K562 (cell line): ENCODE data around the gene PTP4A2. TPM values are rescaled to one million over a fixed set of nuclear protein-coding genes. Genes with fewer than 3 reads are reported as not detected.

Experiments
- BRF2 ChIP-seq: IDR thresholded peaks from 3 replicates; pipeline ENCODE4 v1.6.1; 2011; ENCODE audit warnings: borderline replicate concordance, mild to moderate bottlenecking; ENCODE audit not compliant: insufficient read length, insufficient read depth
- ELF4 ChIP-seq: fragments of 450-650 bp; formaldehyde crosslinking; IDR thresholded peaks from 2 replicates; pipeline ENCODE4 v1.4.0; 2022; ENCODE audit warnings: missing genetic modification characterization
- NCOA4 ChIP-seq: fragments of 450-650 bp; IDR thresholded peaks from 2 replicates; pipeline ENCODE4 v1.6.1; 2018; ENCODE audit warnings: mild to moderate bottlenecking; ENCODE audit not compliant: partially characterized antibody
- NFRKB ChIP-seq: fragments of 450-650 bp; IDR thresholded peaks from 2 replicates; pipeline ENCODE4 v1.6.1; 2016; ENCODE audit warnings: low read depth
- NR0B1 ChIP-seq: fragments of 450-650 bp; IDR thresholded peaks from one replicate; pipeline ENCODE4 v1.6.1; 2018; ENCODE audit warnings: mild to moderate bottlenecking, moderate library complexity; ENCODE audit not compliant: partially characterized antibody
- NR2C1 ChIP-seq, 2 experiments: fragments of 450-650 bp; IDR thresholded peaks; 2 replicates each; pipeline ENCODE4 v1.6.1; 2017; ENCODE audit warnings: mild to moderate bottlenecking in 2 of 2, antibody characterized with exemption in 1 of 2, inconsistent platforms in 1 of 2, missing compliant biosample characterization in 1 of 2, missing genetic modification characterization in 1 of 2
- NUFIP1 ChIP-seq: fragments of 450-650 bp; IDR thresholded peaks from 2 replicates; pipeline ENCODE4 v1.6.1; 2018; ENCODE audit not compliant: partially characterized antibody
- RBBP5 ChIP-seq: fragments of 200-600 bp; sonication (generic); IDR thresholded peaks from 2 replicates; pipeline ENCODE4 v1.6.1; 2012; ENCODE audit warnings: borderline replicate concordance, mild to moderate bottlenecking, low read length, control low read depth, inconsistent platforms; ENCODE audit not compliant: insufficient read depth, poor library complexity, severe bottlenecking
- RHOXF2B ChIP-seq: fragments of 250-450 bp; sonication (Bioruptor Pico); conservative IDR thresholded peaks from 2 replicates; pipeline ENCODE4 v1.5.1; 2021
- THAP12 ChIP-seq: fragments of 250-450 bp; sonication (Bioruptor Pico); IDR thresholded peaks from 2 replicates; pipeline ENCODE4 v1.9.0; 2021; ENCODE audit warnings: mild to moderate bottlenecking, inconsistent platforms
- ZBTB49 ChIP-seq: sonication (generic); formaldehyde crosslinking; IDR thresholded peaks from 2 replicates; pipeline ENCODE4 v1.8.0; 2022; ENCODE audit warnings: missing genetic modification reagents, mild to moderate bottlenecking, borderline replicate concordance
- ZNF133 ChIP-seq: fragments of 250-450 bp; sonication (Bioruptor Pico); IDR thresholded peaks from 2 replicates; pipeline ENCODE4 v1.4.0; 2020; ENCODE audit warnings: mild to moderate bottlenecking
- ZNF764 ChIP-seq: fragments of 250-450 bp; sonication (Bioruptor Pico); IDR thresholded peaks from 2 replicates; pipeline ENCODE4 v1.4.0; 2020; ENCODE audit warnings: low read depth, mild to moderate bottlenecking, moderate library complexity
- polyA plus RNA-seq, 8 experiments: library from polyadenylated mRNA; depleted of rRNA in 4 of 8; stranded (reverse) in 5 of 8; unstranded in 3 of 8; fragments of >200 nt; fragmentation: Nextera tagmentation in 2 of 8; fragmentation: Illumina TruSeq in 1 of 8; extraction: Ambion mirVana in 2 of 8; extraction: Trizol in 1 of 8; gene quantifications; 2 replicates each; pipeline versions ENCODE4 v1.2.1 to v1.2.3, GENCODE V29; 2011 to 2014; ENCODE audit warnings: inconsistent platforms in 1 of 8, missing spikeins in 1 of 8
- total RNA-seq, 7 experiments: library from RNA; depleted of rRNA in 6 of 7; stranded (reverse); fragments of >200 nt in 6 of 7; fragmentation: Illumina TruSeq in 2 of 7; extraction: Trizol in 2 of 7; gene quantifications; 2 replicates each; pipeline versions ENCODE4 v1.2.1 to v1.2.3, GENCODE V29; 2011 to 2021; ENCODE audit warnings: low replicate concordance in 1 of 7
- TF ChIP-seq, protein P1 (sequence below): fragments of 250-450 bp; sonication (Bioruptor Pico); IDR thresholded peaks from 2 replicates; pipeline ENCODE4 v1.4.0; 2020; ENCODE audit warnings: mild to moderate bottlenecking, moderate library complexity

PTP4A2 gene
- total and polyA plus RNA-seq, 9 of the 15 experiments (the other 6 are each of a cell fraction or from before 2014, with no cell fraction given) = 197 to 870 (median 480) TPM

DNA sequence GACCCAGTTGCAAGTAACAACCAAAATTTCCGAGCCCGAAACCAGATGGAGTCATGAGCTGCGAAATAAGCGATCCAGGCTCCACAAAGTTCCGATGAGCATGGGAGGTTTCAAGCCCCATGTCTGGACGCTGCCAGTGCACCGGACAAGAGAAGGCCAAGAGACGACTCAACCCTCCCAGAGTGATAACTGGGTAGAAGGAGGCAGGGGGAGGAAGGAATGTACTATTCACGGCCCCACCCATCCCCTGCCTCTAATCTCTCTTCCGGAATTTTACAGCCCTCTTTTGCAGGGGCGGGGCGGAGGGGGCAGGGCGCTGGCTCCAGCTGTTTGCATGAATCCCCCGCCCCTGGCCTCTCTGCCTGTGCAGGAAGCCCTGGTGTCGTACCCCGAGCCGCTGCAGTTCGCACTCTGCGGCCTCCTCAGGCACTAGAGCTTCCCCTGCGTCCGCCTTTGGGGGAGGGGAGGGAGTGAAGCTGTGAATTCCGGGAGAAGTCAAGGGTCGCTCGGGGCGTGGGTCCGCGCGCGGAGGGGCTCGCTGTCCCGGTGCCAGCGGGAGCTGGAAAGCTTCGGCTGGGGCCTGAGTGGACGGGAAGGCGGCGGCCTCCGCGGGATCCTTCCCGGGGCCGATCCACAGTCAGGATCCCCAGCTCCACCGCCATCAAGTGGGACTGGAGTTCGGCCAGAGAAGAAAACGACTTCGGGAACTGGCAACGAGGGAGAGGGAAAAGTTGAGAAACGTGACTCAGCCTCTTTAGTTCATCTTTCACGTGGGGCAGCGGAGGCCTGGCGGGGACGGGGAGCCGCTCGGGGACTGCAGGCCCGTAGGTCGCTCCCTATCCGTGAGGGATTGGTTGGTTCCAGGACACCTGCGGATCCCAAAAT, 6.3 kb upstream of the PTP4A2 start (continued):
- peak; percentile 53; the same call in 1 of the 2 replicates for TF ChIP-seq ZNF764 (CRISPR knock-in tag)
- no peak; the same call in 1 of the 2 replicates for TF ChIP-seq RHOXF2B (CRISPR knock-in tag)
- peak; percentile 93 for TF ChIP-seq NFRKB
- no peak; the same call in 1 of the 2 replicates for TF ChIP-seq ZBTB49 (CRISPR knock-in tag)
- TF ChIP-seq NUFIP1 = peak; percentile 76
- TF ChIP-seq NR2C1 (IDR thresholded peaks at IDR 0.05) = peak; percentile 43
- peak; percentile 52 for TF ChIP-seq NR2C1 (tag; IDR thresholded peaks at IDR 0.05)
- no peak for TF ChIP-seq NCOA4
- peak; percentile 73 for TF ChIP-seq ELF4
- TF ChIP-seq RBBP5 = peak; percentile 89
- TF ChIP-seq THAP12 (CRISPR knock-in tag) = peak; percentile 48; the same call in 1 of the 2 replicates
- no peak for TF ChIP-seq BRF2
- TF ChIP-seq ZNF133 (CRISPR knock-in tag) = no peak
- no peak for TF ChIP-seq NR0B1
- TF ChIP-seq, protein P1, sequence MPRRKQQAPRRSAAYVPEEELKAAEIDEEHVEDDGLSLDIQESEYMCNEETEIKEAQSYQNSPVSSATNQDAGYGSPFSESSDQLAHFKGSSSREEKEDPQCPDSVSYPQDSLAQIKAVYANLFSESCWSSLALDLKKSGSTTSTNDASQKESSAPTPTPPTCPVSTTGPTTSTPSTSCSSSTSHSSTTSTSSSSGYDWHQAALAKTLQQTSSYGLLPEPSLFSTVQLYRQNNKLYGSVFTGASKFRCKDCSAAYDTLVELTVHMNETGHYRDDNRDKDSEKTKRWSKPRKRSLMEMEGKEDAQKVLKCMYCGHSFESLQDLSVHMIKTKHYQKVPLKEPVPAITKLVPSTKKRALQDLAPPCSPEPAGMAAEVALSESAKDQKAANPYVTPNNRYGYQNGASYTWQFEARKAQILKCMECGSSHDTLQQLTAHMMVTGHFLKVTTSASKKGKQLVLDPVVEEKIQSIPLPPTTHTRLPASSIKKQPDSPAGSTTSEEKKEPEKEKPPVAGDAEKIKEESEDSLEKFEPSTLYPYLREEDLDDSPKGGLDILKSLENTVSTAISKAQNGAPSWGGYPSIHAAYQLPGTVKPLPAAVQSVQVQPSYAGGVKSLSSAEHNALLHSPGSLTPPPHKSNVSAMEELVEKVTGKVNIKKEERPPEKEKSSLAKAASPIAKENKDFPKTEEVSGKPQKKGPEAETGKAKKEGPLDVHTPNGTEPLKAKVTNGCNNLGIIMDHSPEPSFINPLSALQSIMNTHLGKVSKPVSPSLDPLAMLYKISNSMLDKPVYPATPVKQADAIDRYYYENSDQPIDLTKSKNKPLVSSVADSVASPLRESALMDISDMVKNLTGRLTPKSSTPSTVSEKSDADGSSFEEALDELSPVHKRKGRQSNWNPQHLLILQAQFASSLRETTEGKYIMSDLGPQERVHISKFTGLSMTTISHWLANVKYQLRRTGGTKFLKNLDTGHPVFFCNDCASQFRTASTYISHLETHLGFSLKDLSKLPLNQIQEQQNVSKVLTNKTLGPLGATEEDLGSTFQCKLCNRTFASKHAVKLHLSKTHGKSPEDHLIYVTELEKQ (CRISPR knock-in tag) = no peak
